B cell (primary cell): ENCODE results near the gene NPAT. TPM values are rescaled to one million over a fixed set of nuclear protein-coding genes. Genes with fewer than 3 reads are reported as not detected.

Source experiments
- ATAC-seq: fragments of 200-7000 bp; cut with Tn5 transposase; one replicate; pipeline ENCODE4 v1.10.0; 2021; ENCODE audit warnings: low read depth, mild to moderate bottlenecking, moderate number of reproducible peaks, moderate library complexity
- CTCF ChIA-PET: fragments of 350-600 bp; sonication (Branson Sonifier 250); formaldehyde crosslinking; loops from one replicate; lab custom pipeline; 2021; ENCODE audit warnings: antibody characterized with exemption, inconsistent platforms; lab: Charles Lee
- POLR2A ChIA-PET: fragments of 350-600 bp; sonication (Branson Sonifier 250); formaldehyde crosslinking; loops from one replicate; lab custom pipeline; 2021; ENCODE audit warnings: antibody characterized with exemption; lab: Charles Lee
- DNase-seq: peaks from one replicate; pipeline ENCODE4 v3.0.0; 2013
- H2AFZ ChIP-seq: 2 replicates; pipeline ENCODE4 v1.6.1; 2012; ENCODE audit warnings: mild to moderate bottlenecking, low read depth, low read length; ENCODE audit not compliant: insufficient read depth, poor library complexity, severe bottlenecking
- H3K27ac ChIP-seq, 2 donors: 1 replicate in 1 of 2; 2 replicates in 1 of 2; pipeline ENCODE4 v1.5.1; 2012 to 2013; ENCODE audit warnings: low read length in 2 of 2, mild to moderate bottlenecking in 2 of 2, moderate library complexity in 1 of 2
- H3K27me3 ChIP-seq, 4 experiments: fragments of 200-600 bp in 1 of 4; sonication (generic) in 1 of 4; replicated peaks in 1 of 4; 1 replicate in 2 of 4; 2 replicates in 2 of 4; pipeline versions ENCODE4 v1.6.1 to v1.7.0; 2013 to 2016; ENCODE audit warnings: low read length in 3 of 4, mild to moderate bottlenecking in 2 of 4, mixed read lengths in 1 of 4, moderate library complexity in 1 of 4; ENCODE audit not compliant: insufficient read depth in 4 of 4, control insufficient read depth in 3 of 4; ENCODE audit errors: control extremely low read depth in 1 of 4
- H3K36me3 ChIP-seq, 2 experiments: replicated peaks in 1 of 2; 1 replicate in 1 of 2; 2 replicates in 1 of 2; pipeline versions ENCODE4 v1.6.1 to v1.7.1; 2013; ENCODE audit warnings: low read length in 1 of 2; ENCODE audit not compliant: insufficient read depth in 2 of 2, control insufficient read depth in 1 of 2; ENCODE audit errors: control extremely low read depth in 1 of 2, extremely low read depth in 1 of 2
- H3K4me1 ChIP-seq, 2 donors: fragments of 200-600 bp in 1 of 2; sonication (generic) in 1 of 2; 1 replicate in 1 of 2; 2 replicates in 1 of 2; pipeline versions ENCODE4 v1.5.1 to v1.6.1; 2013 to 2017; ENCODE audit warnings: low read length in 2 of 2; ENCODE audit not compliant: control insufficient read depth in 2 of 2, insufficient read depth in 2 of 2
- H3K4me2 ChIP-seq: replicated peaks from 2 replicates; pipeline ENCODE3; 2012; ENCODE audit warnings: mild to moderate bottlenecking, low read depth, low read length; ENCODE audit not compliant: poor library complexity, severe bottlenecking
- H3K4me3 ChIP-seq, 5 experiments: fragments of 200-600 bp in 1 of 5; sonication (generic) in 1 of 5; 1 replicate in 3 of 5; 2 replicates in 2 of 5; pipeline versions ENCODE4 v1.5.1 to v1.7.0; 2011 to 2016; ENCODE audit warnings: low read length in 4 of 5, mild to moderate bottlenecking in 4 of 5, low read depth in 2 of 5, control low read depth in 1 of 5, moderate library complexity in 1 of 5; ENCODE audit not compliant: insufficient read depth in 1 of 5; ENCODE audit errors: control extremely low read depth in 1 of 5, extremely low read depth in 1 of 5
- H3K79me2 ChIP-seq: fragments of 200-600 bp; sonication (generic); one replicate; pipeline ENCODE4 v1.6.0; 2016; ENCODE audit warnings: low read length; ENCODE audit not compliant: control insufficient read depth, insufficient read depth
- H3K9ac ChIP-seq: fragments of 200-600 bp; sonication (generic); 2 replicates; pipeline ENCODE4 v1.6.1; 2017; ENCODE audit warnings: mild to moderate bottlenecking, low read length, moderate library complexity
- H3K9me3 ChIP-seq, 3 donors: one replicate each; pipeline versions ENCODE4 v1.6.1 to v1.7.1; 2013; ENCODE audit warnings: low read length in 2 of 3; ENCODE audit not compliant: control insufficient read depth in 2 of 3, insufficient read depth in 1 of 3; ENCODE audit errors: control extremely low read depth in 1 of 3
- H4K20me1 ChIP-seq: 2 replicates; pipeline ENCODE4 v1.6.0; 2012; ENCODE audit warnings: mild to moderate bottlenecking, low read length; ENCODE audit not compliant: insufficient read depth, control insufficient read depth, poor library complexity, severe bottlenecking
- H3K27ac Mint-ChIP-seq: one replicate; pipeline ENCODE4 v1.8.0; 2021; ENCODE audit warnings: mixed read lengths
- H3K27me3 Mint-ChIP-seq: one replicate; pipeline ENCODE4 v1.8.0; 2021; ENCODE audit warnings: mixed read lengths
- H3K4me1 Mint-ChIP-seq: one replicate; pipeline ENCODE4 v1.8.0; 2021; ENCODE audit warnings: mixed read lengths
- H3K4me3 Mint-ChIP-seq: one replicate; pipeline ENCODE4 v1.8.0; 2021; ENCODE audit warnings: mixed read lengths
- H3K9me3 Mint-ChIP-seq: one replicate; pipeline ENCODE4 v1.8.0; 2022; ENCODE audit warnings: mixed read lengths; ENCODE audit not compliant: insufficient read depth
- CTCF ChIP-seq: fragments of 200-600 bp; IDR thresholded peaks from one replicate; pipeline ENCODE4 v1.8.0; 2022; ENCODE audit warnings: antibody characterized with exemption, mild to moderate bottlenecking
- EZH2 ChIP-seq: IDR thresholded peaks from 2 replicates; pipeline ENCODE4 v1.6.1; 2012; ENCODE audit warnings: borderline replicate concordance, low read depth, mild to moderate bottlenecking, moderate library complexity, low read length; ENCODE audit not compliant: insufficient read depth, poor library complexity, severe bottlenecking
- WGBS: methylation state at CpG from one replicate; pipeline ENCODE4 v1.1.5; 2013; ENCODE audit warnings: missing lambda C conversion rate; ENCODE audit not compliant: insufficient coverage; 5-methylcytosine and 5-hydroxymethylcytosine counted together
- intact Hi-C: fragments of 100-400 bp; cut with micrococcal nuclease; formaldehyde crosslinking; loops from one replicate; pipeline ENCODE4 v1.10.0; 2022
- polyA plus RNA-seq: library from polyadenylated mRNA; depleted of rRNA; stranded (reverse); fragments of >200 nt; gene quantifications from 2 replicates; pipeline ENCODE4 v1.2.3, GENCODE V29; 2012
- total RNA-seq, 2 donors: library from RNA; stranded (reverse); fragments of 120-200 nt in 1 of 2; gene quantifications; 1 replicate in 1 of 2; 2 replicates in 1 of 2; pipeline versions ENCODE4 v1.2.3 to v1.2.4, GENCODE V29; 2013 to 2022

NPAT gene
- total and polyA plus RNA-seq, 2 donors (not counting 1 experiment from before 2014, with no cell fraction given), result 8.8 to 51.7 TPM

- Mint-ChIP-seq H3K9me3 (peaks cover 11% of the 10 kb centered on the region), H3K4me3 (no peak overlapping the region), H3K4me1 (peaks cover 31% of the 10 kb centered on the region), H3K27ac (no peak overlapping the region), H3K27me3 (no peaks in the 10 kb centered on the region)
- no peaks in the 10 kb centered on the region for H3K27me3 ChIP-seq
- no peak overlapping the region for H3K4me2 ChIP-seq
- no peak overlapping the region for H3K9ac ChIP-seq
- H3K4me1 ChIP-seq, result peaks cover 0 to under 1% of the 10 kb centered on the region in 2 donors
- TF ChIP-seq EZH2 (no peak), CTCF (no peak)
- H3K9me3 ChIP-seq, result peaks cover 12 to 49% (median 42%) of the 10 kb centered on the region in 3 donors
- H3K27ac ChIP-seq, result no peak overlapping the region
- intact Hi-C loops, result no loop called here
- DNase-seq (no peak), ATAC-seq (no peak)
- WGBS, result 100% methylated on average over 6 of the region's 6 CpGs
- H2AFZ ChIP-seq, result no peak overlapping the region
- ChIA-PET CTCF (interaction anchor here (0.6 to 0.8 kb wide), 2 partner anchors 17 to 94 kb away, joined by 3 read pairs; partner anchors contain the start of gene ATM), POLR2A (interaction anchor here (0.6 kb wide), 1 partner anchor 13 kb away, joined by 3 read pairs; no protein-coding TSS in a partner anchor)
- peaks cover 26 to 84% of the 10 kb centered on the region in 2 experiments for H3K36me3 ChIP-seq
- H3K4me3 ChIP-seq, result no peak overlapping the region
- H4K20me1 ChIP-seq, result peaks cover 46% of the 10 kb centered on the region
- H3K79me2 ChIP-seq, result peaks cover 99% of the 10 kb centered on the region
Observed at GRCh38 chr11:108206171-108206570, 16.3 kb downstream of the NPAT start.

- peaks cover 23 to 78% of the 10 kb centered on the region in 2 experiments for H3K36me3 ChIP-seq
- intact Hi-C loops, result loop anchor here (5.0 kb wide), 1 partner anchor 43 kb away; no protein-coding TSS in a partner anchor
- no peak overlapping the region for H3K9ac ChIP-seq
- Mint-ChIP-seq H3K27me3 (no peaks in the 10 kb centered on the region), H3K4me3 (no peak overlapping the region), H3K27ac (no peak overlapping the region), H3K9me3 (peaks cover 11% of the 10 kb centered on the region), H3K4me1 (peaks cover 36% of the 10 kb centered on the region)
- H3K27ac ChIP-seq, result no peak overlapping the region
- peaks cover 99% of the 10 kb centered on the region for H3K79me2 ChIP-seq
- ChIA-PET CTCF (no interaction called here), POLR2A (no interaction called here)
- H3K27me3 ChIP-seq, result no peaks in the 10 kb centered on the region
- peaks cover 12 to 49% (median 42%) of the 10 kb centered on the region in 3 donors for H3K9me3 ChIP-seq
- DNase-seq (no peak), ATAC-seq (no peak)
- H3K4me3 ChIP-seq, result no peak overlapping the region
- H4K20me1 ChIP-seq, result peaks cover 50% of the 10 kb centered on the region
- H2AFZ ChIP-seq, result no peak overlapping the region
- no peak for TF ChIP-seq CTCF
- TF ChIP-seq EZH2, result no peak
- no peak overlapping the region for H3K4me2 ChIP-seq
- 94% methylated on average over 2 of the region's 4 CpGs for WGBS
- H3K4me1 ChIP-seq, result peaks cover 9 to 12% of the 10 kb centered on the region in 2 donors
Observed at GRCh38 chr11:108204929-108205499, 17.4 kb downstream of the NPAT start.
